Measurements from ENCODE around the gene IDH3B.

The IDH3B gene

DNA sequence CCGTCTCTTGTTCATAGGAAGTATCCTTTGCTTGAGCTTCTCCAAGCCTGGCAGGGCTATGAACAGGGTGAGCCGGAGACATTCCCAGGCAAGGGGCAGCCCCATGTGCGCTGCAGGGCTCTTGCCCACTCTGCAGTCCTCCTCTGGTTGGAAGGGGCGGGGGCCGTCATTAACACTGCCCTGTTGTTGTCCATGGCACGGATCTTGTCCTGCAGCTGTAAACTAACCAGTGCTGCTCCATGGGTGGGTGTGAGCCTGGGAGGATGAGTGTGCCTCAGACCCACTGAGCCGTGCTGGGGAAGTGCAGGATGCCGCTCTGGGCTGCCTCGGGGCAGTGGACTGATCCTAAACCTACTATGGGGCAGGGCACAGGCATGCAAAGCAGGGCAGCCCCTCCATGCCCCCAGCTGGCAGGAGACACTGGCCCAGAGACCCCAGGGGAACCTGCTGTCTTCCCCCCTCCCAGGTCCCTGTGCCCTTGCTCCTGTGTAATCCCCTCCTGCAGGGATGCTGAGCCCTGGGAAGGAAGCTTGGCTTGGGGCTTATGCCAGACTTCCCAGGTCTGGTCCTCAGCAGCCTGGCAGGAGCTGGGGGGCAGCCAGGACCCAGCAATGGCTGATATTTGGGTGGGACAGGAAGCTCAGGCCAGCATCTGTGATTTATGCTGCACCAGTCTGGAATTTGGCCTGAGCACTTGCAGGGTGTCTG lies 37.1 kb upstream of the IDH3B start:
- Histone ChIP-seq H3K56ac (ENCODE audit: low read length) (no peak overlapping the region), H3K79me1 (ENCODE audit: low read length) (no peaks in the 10 kb centered on the region), H3K4me1 (ENCODE audit: control insufficient read depth, low read depth, low read length) (no peaks in the 10 kb centered on the region), H4K8ac (ENCODE audit: low read depth, low read length) (no peak overlapping the region), H3K36me3 (ENCODE audit: control insufficient read depth, insufficient read depth, low read length) (no peaks in the 10 kb centered on the region), H3K9ac (ENCODE audit: low read length) (no peak overlapping the region), H4K5ac (ENCODE audit: low read length) (no peak overlapping the region), H3K4me3 (ENCODE audit: low read length) (no peak overlapping the region), H2AK5ac (ENCODE audit: low read length) (no peak overlapping the region), H2BK120ac (ENCODE audit: low read depth, low read length) (no peak overlapping the region), H2BK15ac (replicated peaks; ENCODE audit: low read depth) (no peak overlapping the region), H3K18ac (ENCODE audit: low read length) (no peak overlapping the region), H3K23ac (ENCODE audit: low read length) (no peak overlapping the region), H3K79me2 (ENCODE audit: control insufficient read depth, insufficient read depth, low read length) (no peaks in the 10 kb centered on the region), H3K4ac (ENCODE audit: low read depth, low read length) (no peak overlapping the region), H3K4me2 (ENCODE audit: low read length) (no peak overlapping the region), H2BK5ac (ENCODE audit: low read length) (no peak overlapping the region), H3K27me3 (ENCODE audit: insufficient read depth, low read length, poor library complexity) (peaks cover 8% of the 10 kb centered on the region), H3K27ac (ENCODE audit: low read depth, low read length) (no peak overlapping the region)
- DNase-seq: no peak
- no CpG with 5 or more reads among the region's 9 CpGs for WGBS (ENCODE audit: extremely low coverage, insufficient coverage, low lambda C conversion rate)

DNA sequence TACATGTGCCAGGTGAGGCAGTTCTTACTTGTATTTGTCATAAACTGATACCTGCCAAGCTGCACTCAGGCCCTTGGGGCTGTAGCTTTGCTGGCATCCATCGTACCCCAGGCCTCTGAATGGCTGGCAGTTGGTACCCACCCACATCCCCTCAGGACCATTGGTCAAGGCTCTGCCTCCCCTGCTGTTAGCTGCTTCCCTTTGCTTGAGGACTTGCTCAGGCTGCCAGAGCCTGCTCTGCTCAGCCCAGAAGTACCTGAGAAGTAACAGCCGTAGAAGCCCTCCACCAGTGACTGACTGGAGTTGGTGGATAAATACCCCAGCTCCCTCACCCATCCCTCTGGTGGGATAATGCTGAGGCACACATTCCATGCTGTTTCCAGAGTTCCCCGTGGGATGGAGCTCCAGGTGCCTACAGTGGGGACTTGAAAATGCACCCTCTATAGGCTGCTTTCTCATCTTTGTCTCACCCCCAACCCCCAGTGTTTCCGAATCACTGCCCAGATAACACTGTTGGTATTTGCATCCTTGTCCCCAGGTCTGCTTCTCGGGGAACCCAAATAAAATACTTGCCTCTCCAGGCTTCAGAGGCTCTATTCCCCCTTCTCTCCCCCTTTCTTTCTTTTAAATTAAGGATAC lies 35.9 kb upstream of the IDH3B start:
- Histone ChIP-seq H2BK120ac (ENCODE audit: low read depth, low read length) (no peak overlapping the region), H2BK5ac (ENCODE audit: low read length) (no peak overlapping the region), H3K4me1 (ENCODE audit: control insufficient read depth, low read depth, low read length) (no peaks in the 10 kb centered on the region), H3K79me1 (ENCODE audit: low read length) (no peaks in the 10 kb centered on the region), H4K5ac (ENCODE audit: low read length) (no peak overlapping the region), H3K4me3 (ENCODE audit: low read length) (no peak overlapping the region), H3K79me2 (ENCODE audit: control insufficient read depth, insufficient read depth, low read length) (no peaks in the 10 kb centered on the region), H3K18ac (ENCODE audit: low read length) (no peak overlapping the region), H3K56ac (ENCODE audit: low read length) (no peak overlapping the region), H4K8ac (ENCODE audit: low read depth, low read length) (no peak overlapping the region), H3K36me3 (ENCODE audit: control insufficient read depth, insufficient read depth, low read length) (no peaks in the 10 kb centered on the region), H2BK15ac (replicated peaks; ENCODE audit: low read depth) (no peak overlapping the region), H3K27ac (ENCODE audit: low read depth, low read length) (no peak overlapping the region), H2AK5ac (ENCODE audit: low read length) (no peak overlapping the region), H3K4me2 (ENCODE audit: low read length) (no peak overlapping the region), H3K9ac (ENCODE audit: low read length) (no peak overlapping the region), H3K23ac (ENCODE audit: low read length) (no peak overlapping the region), H3K27me3 (ENCODE audit: insufficient read depth, low read length, poor library complexity) (peaks cover 19% of the 10 kb centered on the region), H3K4ac (ENCODE audit: low read depth, low read length) (no peak overlapping the region)
- WGBS (ENCODE audit: extremely low coverage, insufficient coverage, low lambda C conversion rate): no CpG with 5 or more reads among the region's 5 CpGs
- DNase-seq: no peak

DNA sequence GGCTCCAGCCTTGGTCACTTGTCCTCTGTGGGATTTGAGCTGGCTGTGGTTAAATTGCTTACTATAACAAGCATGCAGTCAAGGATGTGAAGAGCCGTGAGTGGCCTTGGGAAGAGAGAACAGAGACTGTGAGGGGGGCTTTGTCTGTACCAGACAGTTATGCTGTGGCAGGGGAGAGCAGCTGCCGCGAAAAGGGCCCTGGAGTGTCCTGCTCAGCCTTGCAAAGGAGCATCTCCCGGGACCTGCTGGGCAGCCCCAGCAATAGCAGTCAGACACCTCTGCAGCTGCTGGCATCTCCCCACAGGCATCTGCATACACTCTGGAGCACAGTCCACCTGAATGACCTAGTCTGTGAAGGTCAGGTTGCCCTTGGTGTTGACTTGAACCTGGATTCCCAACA lies 34.9 kb upstream of the IDH3B start:
- DNase-seq: no peak
- no peak overlapping the region for H3K18ac ChIP-seq (ENCODE audit: low read length)
- H3K36me3 ChIP-seq (ENCODE audit: control insufficient read depth, insufficient read depth, low read length): no peaks in the 10 kb centered on the region
- no peak overlapping the region for H3K4me3 ChIP-seq (ENCODE audit: low read length)
- H3K56ac ChIP-seq (ENCODE audit: low read length): no peak overlapping the region
- peaks cover 27% of the 10 kb centered on the region for H3K27me3 ChIP-seq (ENCODE audit: insufficient read depth, low read length, poor library complexity)
- no peak overlapping the region for H2AK5ac ChIP-seq (ENCODE audit: low read length)
- H3K9ac ChIP-seq (ENCODE audit: low read length): no peak overlapping the region
- H3K27ac ChIP-seq (ENCODE audit: low read depth, low read length): no peak overlapping the region
- no peaks in the 10 kb centered on the region for H3K4me1 ChIP-seq (ENCODE audit: control insufficient read depth, low read depth, low read length)
- no peak overlapping the region for H4K8ac ChIP-seq (ENCODE audit: low read depth, low read length)
- no CpG with 5 or more reads among the region's 4 CpGs for WGBS (ENCODE audit: extremely low coverage, insufficient coverage, low lambda C conversion rate)
- no peaks in the 10 kb centered on the region for H3K79me2 ChIP-seq (ENCODE audit: control insufficient read depth, insufficient read depth, low read length)
- no peak overlapping the region for H3K23ac ChIP-seq (ENCODE audit: low read length)
- H2BK5ac ChIP-seq (ENCODE audit: low read length): no peak overlapping the region
- H3K4ac ChIP-seq (ENCODE audit: low read depth, low read length): no peak overlapping the region
- H3K79me1 ChIP-seq (ENCODE audit: low read length): no peaks in the 10 kb centered on the region
- H4K5ac ChIP-seq (ENCODE audit: low read length): no peak overlapping the region
- H2BK15ac ChIP-seq (replicated peaks; ENCODE audit: low read depth): no peak overlapping the region
- H3K4me2 ChIP-seq (ENCODE audit: low read length): no peak overlapping the region
- H2BK120ac ChIP-seq (ENCODE audit: low read depth, low read length): no peak overlapping the region

DNA sequence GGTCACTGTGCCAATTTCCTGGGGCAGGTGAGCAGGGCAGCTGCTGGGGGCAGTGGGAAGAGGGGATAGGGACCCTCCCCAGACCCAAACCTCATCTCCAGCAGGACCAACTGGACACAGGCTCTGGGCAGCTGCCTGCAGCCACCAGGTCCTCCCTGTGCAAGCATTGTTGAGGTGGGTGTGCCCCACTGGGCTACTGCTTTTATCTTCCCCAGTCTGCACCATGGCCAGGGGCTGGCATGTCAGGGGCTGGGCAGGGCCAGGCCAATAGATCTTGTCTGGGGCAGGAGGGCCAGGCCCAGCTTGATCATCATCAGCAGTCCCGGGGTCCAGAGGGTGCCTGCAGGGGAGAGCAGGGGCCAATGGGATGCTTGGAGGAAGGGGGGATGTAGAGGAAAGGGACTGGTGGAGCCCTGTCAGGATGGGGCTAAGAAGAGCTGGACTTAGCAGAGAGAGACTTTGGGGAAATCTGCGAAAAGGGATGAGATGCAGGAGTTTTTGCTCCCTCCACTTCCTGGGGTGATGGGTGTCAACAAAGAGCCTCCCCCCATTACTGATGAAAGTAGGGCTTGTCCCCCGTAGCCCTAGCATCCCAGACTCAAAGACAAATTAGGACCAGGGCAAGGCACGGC lies 34.3 kb upstream of the IDH3B start:
- no peak overlapping the region for H3K27ac ChIP-seq (ENCODE audit: low read depth, low read length)

DNA sequence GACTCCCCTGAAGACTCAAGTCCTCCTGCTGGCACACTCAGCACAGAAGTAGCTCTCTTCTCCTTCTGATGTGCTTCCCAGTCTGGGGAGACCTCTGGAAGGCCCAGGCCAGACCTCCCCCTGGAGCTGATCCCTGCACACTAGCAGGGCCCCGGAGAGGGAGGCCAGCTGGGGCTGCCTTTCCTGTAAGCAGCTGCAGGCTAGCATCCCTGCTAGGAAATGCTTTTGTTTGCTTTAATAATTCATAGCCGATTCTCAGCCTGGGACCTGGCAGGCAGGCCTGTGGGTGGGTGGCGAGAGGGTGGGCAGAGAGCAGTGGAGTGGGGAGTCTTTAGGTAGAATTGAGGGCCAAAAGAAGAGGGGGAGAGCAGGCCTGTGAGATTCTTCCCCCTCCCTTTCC lies 33.8 kb upstream of the IDH3B start:
- H2BK120ac ChIP-seq (ENCODE audit: low read depth, low read length): no peak overlapping the region
- H3K9ac ChIP-seq (ENCODE audit: low read length): no peak overlapping the region
- H2BK5ac ChIP-seq (ENCODE audit: low read length): no peak overlapping the region
- no peak overlapping the region for H2BK15ac ChIP-seq (replicated peaks; ENCODE audit: low read depth)
- peaks cover 34% of the 10 kb centered on the region for H3K27me3 ChIP-seq (ENCODE audit: insufficient read depth, low read length, poor library complexity)
- no peak overlapping the region for H2AK5ac ChIP-seq (ENCODE audit: low read length)
- no peak for DNase-seq
- no peak overlapping the region for H4K8ac ChIP-seq (ENCODE audit: low read depth, low read length)
- no peak overlapping the region for H3K56ac ChIP-seq (ENCODE audit: low read length)
- no peaks in the 10 kb centered on the region for H3K4me1 ChIP-seq (ENCODE audit: control insufficient read depth, low read depth, low read length)
- H3K79me1 ChIP-seq (ENCODE audit: low read length): no peaks in the 10 kb centered on the region
- H3K4me2 ChIP-seq (ENCODE audit: low read length): no peak overlapping the region
- H4K5ac ChIP-seq (ENCODE audit: low read length): no peak overlapping the region
- no peaks in the 10 kb centered on the region for H3K79me2 ChIP-seq (ENCODE audit: control insufficient read depth, insufficient read depth, low read length)
- no peak overlapping the region for H3K4me3 ChIP-seq (ENCODE audit: low read length)
- H3K23ac ChIP-seq (ENCODE audit: low read length): no peak overlapping the region
- no peak overlapping the region for H3K18ac ChIP-seq (ENCODE audit: low read length)
- H3K4ac ChIP-seq (ENCODE audit: low read depth, low read length): no peak overlapping the region
- no peaks in the 10 kb centered on the region for H3K36me3 ChIP-seq (ENCODE audit: control insufficient read depth, insufficient read depth, low read length)
- WGBS (ENCODE audit: extremely low coverage, insufficient coverage, low lambda C conversion rate): no CpG with 5 or more reads among the region's 3 CpGs
- no peak overlapping the region for H3K27ac ChIP-seq (ENCODE audit: low read depth, low read length)

More for the DNA sequence above, 34.3 kb upstream of the IDH3B start:
- Histone ChIP-seq H4K8ac (ENCODE audit: low read depth, low read length) (no peak overlapping the region), H3K4me2 (ENCODE audit: low read length) (no peak overlapping the region), H3K18ac (ENCODE audit: low read length) (no peak overlapping the region), H2BK5ac (ENCODE audit: low read length) (no peak overlapping the region), H2AK5ac (ENCODE audit: low read length) (no peak overlapping the region), H3K56ac (ENCODE audit: low read length) (no peak overlapping the region), H3K79me2 (ENCODE audit: control insufficient read depth, insufficient read depth, low read length) (no peaks in the 10 kb centered on the region), H3K9ac (ENCODE audit: low read length) (no peak overlapping the region), H3K79me1 (ENCODE audit: low read length) (no peaks in the 10 kb centered on the region), H3K4me1 (ENCODE audit: control insufficient read depth, low read depth, low read length) (no peaks in the 10 kb centered on the region), H3K36me3 (ENCODE audit: control insufficient read depth, insufficient read depth, low read length) (no peaks in the 10 kb centered on the region), H2BK15ac (replicated peaks; ENCODE audit: low read depth) (no peak overlapping the region), H4K5ac (ENCODE audit: low read length) (no peak overlapping the region), H3K4ac (ENCODE audit: low read depth, low read length) (no peak overlapping the region), H3K23ac (ENCODE audit: low read length) (no peak overlapping the region), H3K4me3 (ENCODE audit: low read length) (no peak overlapping the region), H3K27me3 (ENCODE audit: insufficient read depth, low read length, poor library complexity) (peaks cover 34% of the 10 kb centered on the region), H2BK120ac (ENCODE audit: low read depth, low read length) (no peak overlapping the region)
- no peak for DNase-seq
- WGBS (ENCODE audit: extremely low coverage, insufficient coverage, low lambda C conversion rate): no CpG with 5 or more reads among the region's 4 CpGs

Data from mesendoderm (in vitro differentiated cells).